ENCODE results near the gene ZNF740.

ZNF740 gene

DNA sequence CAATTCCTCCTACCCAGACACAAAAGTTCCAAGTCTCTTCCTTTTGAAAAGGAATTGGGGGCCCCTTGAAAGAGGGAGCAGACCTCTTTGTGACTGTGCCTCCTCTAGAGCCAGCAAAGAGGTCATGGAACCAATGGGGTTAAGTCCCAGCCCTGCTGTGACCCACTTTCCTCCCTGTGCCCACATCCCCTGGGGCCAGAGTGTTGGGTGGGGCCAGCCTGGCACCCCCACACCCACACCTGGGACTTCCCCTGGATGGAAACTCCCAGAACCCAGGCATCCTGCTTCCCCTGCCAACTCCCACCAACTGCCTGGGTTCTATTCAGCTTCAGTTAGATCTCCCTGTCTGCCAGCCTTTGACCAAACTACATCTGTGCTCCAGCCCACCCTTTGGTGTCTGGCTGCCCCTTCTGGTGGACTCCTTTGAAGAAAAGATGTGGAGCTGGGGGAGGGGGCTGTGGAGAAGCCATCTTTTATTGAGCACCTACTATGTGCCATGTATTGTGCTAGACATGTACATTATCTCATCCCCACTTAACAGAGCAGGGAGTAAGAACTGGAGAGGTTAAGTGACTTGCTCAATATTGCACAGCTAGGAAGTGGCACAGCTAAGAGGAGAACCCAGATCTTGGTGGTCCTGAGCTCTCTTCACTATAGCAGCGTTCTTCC lies 56.1 kb downstream of the ZNF740 start:
- peaks cover 23% of the 10 kb centered on the region for H3K4me1 ChIP-seq
- no peak for DNase-seq
- H3K27me3 ChIP-seq = no peaks in the 10 kb centered on the region
- TF ChIP-seq, protein P1, sequence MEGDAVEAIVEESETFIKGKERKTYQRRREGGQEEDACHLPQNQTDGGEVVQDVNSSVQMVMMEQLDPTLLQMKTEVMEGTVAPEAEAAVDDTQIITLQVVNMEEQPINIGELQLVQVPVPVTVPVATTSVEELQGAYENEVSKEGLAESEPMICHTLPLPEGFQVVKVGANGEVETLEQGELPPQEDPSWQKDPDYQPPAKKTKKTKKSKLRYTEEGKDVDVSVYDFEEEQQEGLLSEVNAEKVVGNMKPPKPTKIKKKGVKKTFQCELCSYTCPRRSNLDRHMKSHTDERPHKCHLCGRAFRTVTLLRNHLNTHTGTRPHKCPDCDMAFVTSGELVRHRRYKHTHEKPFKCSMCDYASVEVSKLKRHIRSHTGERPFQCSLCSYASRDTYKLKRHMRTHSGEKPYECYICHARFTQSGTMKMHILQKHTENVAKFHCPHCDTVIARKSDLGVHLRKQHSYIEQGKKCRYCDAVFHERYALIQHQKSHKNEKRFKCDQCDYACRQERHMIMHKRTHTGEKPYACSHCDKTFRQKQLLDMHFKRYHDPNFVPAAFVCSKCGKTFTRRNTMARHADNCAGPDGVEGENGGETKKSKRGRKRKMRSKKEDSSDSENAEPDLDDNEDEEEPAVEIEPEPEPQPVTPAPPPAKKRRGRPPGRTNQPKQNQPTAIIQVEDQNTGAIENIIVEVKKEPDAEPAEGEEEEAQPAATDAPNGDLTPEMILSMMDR (IDR thresholded peaks at IDR 0.05; ENCODE audit: low read depth, low read length) = no peak
- no peaks in the 10 kb centered on the region for H3K9me3 ChIP-seq
- no peak overlapping the region for H3K4me3 ChIP-seq (ENCODE audit: low read depth, low read length)
- no peaks in the 10 kb centered on the region for H3K36me3 ChIP-seq

DNA sequence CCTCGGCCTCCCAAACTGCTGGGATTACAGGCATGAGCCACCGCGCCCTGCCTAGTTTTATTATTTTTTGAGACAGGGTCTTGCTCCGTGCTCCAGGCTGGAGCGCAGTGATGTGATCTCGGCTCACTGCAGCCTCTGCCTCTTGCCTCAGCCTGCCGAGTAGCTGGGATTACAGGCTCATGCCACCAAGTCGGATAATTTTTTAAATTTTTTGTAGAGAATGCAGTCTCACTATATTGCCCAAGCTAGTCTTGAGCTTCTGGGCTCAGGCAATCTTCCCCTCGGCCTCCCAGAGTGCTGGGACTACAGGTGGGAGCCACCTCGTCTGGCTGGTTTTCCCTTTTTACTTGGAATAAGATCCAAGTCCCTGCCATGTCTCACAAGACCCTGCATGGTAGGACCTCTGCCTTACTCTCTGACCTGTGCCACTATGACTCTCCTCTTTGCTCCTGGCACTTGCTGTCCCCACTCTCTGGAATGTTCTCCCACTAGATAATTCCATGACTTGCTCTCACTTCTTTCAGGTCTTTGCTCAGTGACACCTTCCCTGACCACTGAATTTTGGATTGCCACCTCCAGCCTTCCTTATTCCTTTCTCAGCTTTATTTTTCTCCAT lies 59.2 kb downstream of the ZNF740 start:
- Histone ChIP-seq H3K4me1 (peaks cover 5% of the 10 kb centered on the region), H3K4me3 (ENCODE audit: low read depth, low read length) (no peak overlapping the region), H3K9me3 (no peaks in the 10 kb centered on the region), H3K27me3 (no peaks in the 10 kb centered on the region), H3K36me3 (no peaks in the 10 kb centered on the region)
- TF ChIP-seq, protein P1 (IDR thresholded peaks at IDR 0.05; ENCODE audit: low read depth, low read length) = no peak
- no peak for DNase-seq

DNA sequence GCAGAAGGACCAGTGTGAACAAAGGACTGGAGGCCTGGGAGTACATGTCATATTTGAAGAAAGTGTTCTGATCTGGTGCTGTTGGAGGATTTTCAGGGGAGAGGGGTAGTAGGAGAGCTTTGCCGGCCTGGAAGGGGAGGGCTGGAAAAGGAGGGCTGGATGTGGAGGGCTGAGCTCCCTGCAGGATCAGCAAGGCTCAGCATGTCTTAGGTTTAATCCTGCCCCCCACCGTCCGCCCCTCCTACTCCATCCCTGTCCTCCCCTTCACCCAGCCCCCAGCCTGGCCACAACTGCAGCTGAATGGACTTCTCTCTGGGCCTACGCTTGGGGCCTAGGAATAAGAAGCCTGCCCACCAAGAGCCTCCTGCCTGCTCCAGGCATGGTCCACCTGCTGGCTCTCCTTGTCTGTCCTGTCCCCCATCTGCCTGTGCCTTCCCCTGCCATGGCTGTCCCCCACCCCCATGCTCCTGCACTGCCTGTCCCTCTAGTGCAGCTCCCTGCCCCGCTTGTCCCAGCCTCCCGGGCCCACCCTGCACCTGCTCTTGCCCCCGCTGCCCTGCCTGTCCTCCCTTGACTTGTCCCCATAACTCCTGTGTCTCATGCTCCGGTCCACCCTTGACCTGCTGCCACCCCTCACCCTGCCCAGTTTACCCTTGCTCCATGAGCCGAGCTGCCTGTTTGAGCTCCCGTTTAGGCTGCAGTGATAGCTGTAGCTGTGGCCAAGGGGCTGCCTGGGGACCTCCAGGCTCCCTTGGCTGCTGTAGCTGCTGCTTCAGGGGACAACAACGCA lies 61.3 kb downstream of the ZNF740 start:
- no peak for DNase-seq
- Histone ChIP-seq H3K4me1 (peaks cover 5% of the 10 kb centered on the region), H3K9me3 (no peaks in the 10 kb centered on the region), H3K36me3 (no peaks in the 10 kb centered on the region), H3K4me3 (ENCODE audit: low read depth, low read length) (no peak overlapping the region), H3K27me3 (no peaks in the 10 kb centered on the region)
- TF ChIP-seq, protein P1 (IDR thresholded peaks at IDR 0.05; ENCODE audit: low read depth, low read length) = no peak

DNA sequence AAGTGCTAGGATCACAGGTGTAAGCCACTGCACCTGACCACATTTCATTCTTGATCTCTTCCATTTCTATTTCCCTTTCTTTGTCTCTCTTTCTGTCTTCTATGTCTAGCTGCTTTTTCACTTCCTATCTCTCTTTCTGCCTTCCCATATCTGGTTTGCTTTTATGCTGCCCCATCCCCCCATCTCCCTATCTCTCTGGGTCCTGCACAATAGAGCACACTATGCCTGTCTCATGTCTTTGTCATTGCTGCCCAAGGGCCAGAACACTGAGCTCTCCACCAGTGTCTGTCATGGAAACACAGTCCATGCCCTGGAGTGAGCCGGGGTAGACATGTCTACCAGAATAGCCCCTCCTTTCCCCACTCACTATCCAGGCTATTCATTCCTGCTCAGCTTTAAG lies 63.8 kb downstream of the ZNF740 start:
- no peaks in the 10 kb centered on the region for H3K9me3 ChIP-seq
- H3K27me3 ChIP-seq = no peaks in the 10 kb centered on the region
- H3K4me3 ChIP-seq (ENCODE audit: low read depth, low read length) = no peak overlapping the region
- H3K4me1 ChIP-seq = peaks cover 5% of the 10 kb centered on the region
- H3K36me3 ChIP-seq = no peaks in the 10 kb centered on the region
- TF ChIP-seq, protein P1 (IDR thresholded peaks at IDR 0.05; ENCODE audit: low read depth, low read length) = no peak
- peak; percentile 43 for DNase-seq

Data from BE2C (cell line).